Measurements from ENCODE around the gene RYR2.

DNA sequence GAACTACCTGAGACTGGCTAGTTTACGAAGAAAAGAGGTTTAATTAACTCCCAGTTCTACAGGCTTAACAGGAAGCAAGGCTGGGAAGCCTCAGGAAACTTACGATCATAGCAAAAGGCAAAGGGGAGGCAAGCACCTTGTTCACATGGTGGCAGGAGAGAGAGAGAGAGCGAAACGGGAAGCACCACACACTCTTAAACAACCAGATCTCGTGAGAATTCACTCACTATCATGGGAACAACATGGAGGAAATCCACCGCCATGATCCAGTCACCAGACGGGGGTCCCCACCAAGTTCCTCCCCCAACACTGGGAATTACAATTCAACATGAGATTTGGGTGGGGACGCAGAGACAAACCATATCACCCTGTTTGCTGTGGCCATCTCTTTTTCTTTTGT is 49.5 kb upstream of the RYR2 start:
- TF ChIP-seq, protein P1, sequence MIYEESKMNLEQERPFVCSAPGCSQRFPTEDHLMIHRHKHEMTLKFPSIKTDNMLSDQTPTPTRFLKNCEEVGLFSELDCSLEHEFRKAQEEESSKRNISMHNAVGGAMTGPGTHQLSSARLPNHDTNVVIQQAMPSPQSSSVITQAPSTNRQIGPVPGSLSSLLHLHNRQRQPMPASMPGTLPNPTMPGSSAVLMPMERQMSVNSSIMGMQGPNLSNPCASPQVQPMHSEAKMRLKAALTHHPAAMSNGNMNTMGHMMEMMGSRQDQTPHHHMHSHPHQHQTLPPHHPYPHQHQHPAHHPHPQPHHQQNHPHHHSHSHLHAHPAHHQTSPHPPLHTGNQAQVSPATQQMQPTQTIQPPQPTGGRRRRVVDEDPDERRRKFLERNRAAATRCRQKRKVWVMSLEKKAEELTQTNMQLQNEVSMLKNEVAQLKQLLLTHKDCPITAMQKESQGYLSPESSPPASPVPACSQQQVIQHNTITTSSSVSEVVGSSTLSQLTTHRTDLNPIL (CRISPR knock-in tag; IDR thresholded peaks at IDR 0.05; ENCODE audit: low read depth): no peak
- TF ChIP-seq OSR1 (CRISPR knock-in tag; IDR thresholded peaks at IDR 0.05) (no peak), RARB (CRISPR knock-in tag; IDR thresholded peaks at IDR 0.05) (no peak), ZNF8 (CRISPR knock-in tag; IDR thresholded peaks at IDR 0.05) (no peak), BACH2 (CRISPR knock-in tag; IDR thresholded peaks at IDR 0.05; ENCODE audit: borderline replicate concordance) (no peak)
- TF ChIP-seq, protein P2, sequence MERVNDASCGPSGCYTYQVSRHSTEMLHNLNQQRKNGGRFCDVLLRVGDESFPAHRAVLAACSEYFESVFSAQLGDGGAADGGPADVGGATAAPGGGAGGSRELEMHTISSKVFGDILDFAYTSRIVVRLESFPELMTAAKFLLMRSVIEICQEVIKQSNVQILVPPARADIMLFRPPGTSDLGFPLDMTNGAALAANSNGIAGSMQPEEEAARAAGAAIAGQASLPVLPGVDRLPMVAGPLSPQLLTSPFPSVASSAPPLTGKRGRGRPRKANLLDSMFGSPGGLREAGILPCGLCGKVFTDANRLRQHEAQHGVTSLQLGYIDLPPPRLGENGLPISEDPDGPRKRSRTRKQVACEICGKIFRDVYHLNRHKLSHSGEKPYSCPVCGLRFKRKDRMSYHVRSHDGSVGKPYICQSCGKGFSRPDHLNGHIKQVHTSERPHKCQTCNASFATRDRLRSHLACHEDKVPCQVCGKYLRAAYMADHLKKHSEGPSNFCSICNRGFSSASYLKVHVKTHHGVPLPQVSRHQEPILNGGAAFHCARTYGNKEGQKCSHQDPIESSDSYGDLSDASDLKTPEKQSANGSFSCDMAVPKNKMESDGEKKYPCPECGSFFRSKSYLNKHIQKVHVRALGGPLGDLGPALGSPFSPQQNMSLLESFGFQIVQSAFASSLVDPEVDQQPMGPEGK (CRISPR knock-in tag; IDR thresholded peaks at IDR 0.05; ENCODE audit: borderline replicate concordance): no peak
